Neural progenitor cell (in vitro differentiated cells): ENCODE data around the gene SLC35E2B.

Experiments used
- CTCF ChIP-seq: fragments of 200-600 bp; sonication (generic); IDR thresholded peaks from 2 replicates; pipeline ENCODE4 v1.5.1; 2017; ENCODE audit warnings: antibody characterized with exemption, mild to moderate bottlenecking
- EZH2 ChIP-seq: fragments of 200-600 bp; sonication (generic); IDR thresholded peaks from 2 replicates; pipeline ENCODE4 v1.6.1; 2017; ENCODE audit warnings: antibody characterized with exemption, mild to moderate bottlenecking, moderate library complexity
- EZH2phosphoT487 ChIP-seq: fragments of 200-600 bp; sonication (generic); IDR thresholded peaks from 2 replicates; pipeline ENCODE4 v1.6.1; 2017; ENCODE audit warnings: antibody characterized with exemption

- no peak for TF ChIP-seq CTCF
- TF ChIP-seq EZH2phosphoT487 = no peak
- TF ChIP-seq EZH2 = no peak
Observed at GRCh38 chr1:1612104-1612400, 80.5 kb downstream of the SLC35E2B start.
